PC-3 (cell line): ENCODE measurements around the gene DDX39B. TPM values are rescaled to one million over a fixed set of nuclear protein-coding genes. Genes with fewer than 3 reads are reported as not detected.
"Not testable (repeated sequence)": the region's sequence is repeated elsewhere in the genome, so short reads cannot be mapped to it uniquely, and the experiment has no call there.

Experiments used
- ATAC-seq: fragments of 200-7000 bp; cut with Tn5 transposase; 2 replicates; pipeline ENCODE4 v1.9.1; 2020; ENCODE audit warnings: mild to moderate bottlenecking, moderate library complexity
- BruUV-seq: library from RNA; stranded (reverse); fragments of 400-500 nt; replicated peaks from 2 replicates; lab custom pipeline; 2021; lab: Mats Ljungman, UMichigan
- CTCF ChIA-PET: fragments of 300-600 bp; sonication (Branson Sonifier 250); formaldehyde crosslinking; loops from one replicate; lab custom pipeline; 2022; ENCODE audit warnings: antibody characterized with exemption; lab: Charles Lee
- POLR2A ChIA-PET: fragments of 300-600 bp; sonication (Branson Sonifier 250); formaldehyde crosslinking; loops from one replicate; lab custom pipeline; 2022; ENCODE audit warnings: antibody characterized with exemption; ENCODE audit not compliant: unreplicated experiment; lab: Charles Lee
- DNase-seq: peaks from one replicate; pipeline ENCODE4 v3.0.0-alpha.2; 2015
- H2AFZ ChIP-seq: fragments of 300-600 bp; sonication (generic); 2 replicates; pipeline ENCODE4 v1.6.0; 2016; ENCODE audit warnings: antibody characterized with exemption, low read length
- H3F3A ChIP-seq: fragments of 300-600 bp; sonication (generic); one replicate; pipeline ENCODE4 v1.6.0; 2017; ENCODE audit warnings: antibody characterized with exemption, low read length, control low read depth, mild to moderate bottlenecking; ENCODE audit not compliant: unreplicated experiment
- H3K27ac ChIP-seq: fragments of 300-600 bp; sonication (generic); 2 replicates; pipeline ENCODE4 v1.5.1; 2016; ENCODE audit warnings: mild to moderate bottlenecking, low read length
- H3K27me3 ChIP-seq: fragments of 300-600 bp; sonication (generic); 2 replicates; pipeline ENCODE4 v1.6.1; 2016; ENCODE audit warnings: low read length, mixed read lengths
- H3K36me3 ChIP-seq: fragments of 300-600 bp; sonication (generic); 2 replicates; pipeline ENCODE4 v1.6.1; 2016; ENCODE audit warnings: low read depth, mixed run types, low read length, mixed read lengths
- H3K4me1 ChIP-seq: fragments of 300-600 bp; sonication (generic); 2 replicates; pipeline ENCODE4 v1.5.1; 2016; ENCODE audit warnings: low read length; ENCODE audit not compliant: insufficient read depth
- H3K4me2 ChIP-seq: fragments of 300-600 bp; sonication (generic); 2 replicates; pipeline ENCODE4 v1.6.0; 2016; ENCODE audit warnings: low read length
- H3K4me3 ChIP-seq: fragments of 300-600 bp; sonication (generic); 2 replicates; pipeline ENCODE4 v1.5.1; 2016; ENCODE audit warnings: mild to moderate bottlenecking, low read length, mixed read lengths
- H3K79me2 ChIP-seq: fragments of 300-600 bp; sonication (generic); 2 replicates; pipeline ENCODE4 v1.6.1; 2017; ENCODE audit warnings: low read length, mixed read lengths
- H3K9ac ChIP-seq: fragments of 300-600 bp; sonication (generic); 2 replicates; pipeline ENCODE4 v1.6.0; 2016; ENCODE audit warnings: mild to moderate bottlenecking, low read length
- H3K9me2 ChIP-seq: fragments of 300-600 bp; sonication (generic); replicated peaks from 2 replicates; pipeline ENCODE4 v1.6.1; 2016; ENCODE audit warnings: mixed run types, low read length, mixed read lengths
- H3K9me3 ChIP-seq: fragments of 300-600 bp; sonication (generic); 2 replicates; pipeline ENCODE4 v1.6.1; 2016; ENCODE audit warnings: low read length, mixed read lengths
- H4K20me1 ChIP-seq: fragments of 300-600 bp; sonication (generic); 2 replicates; pipeline ENCODE4 v1.6.1; 2016; ENCODE audit warnings: low read length, mixed read lengths
- CTCF ChIP-seq: fragments of 300-600 bp; sonication (generic); conservative IDR thresholded peaks from 2 replicates; pipeline ENCODE4 v1.5.1; 2017; ENCODE audit warnings: antibody characterized with exemption, low read depth, mild to moderate bottlenecking, low read length
- EZH2 ChIP-seq: fragments of 300-600 bp; sonication (generic); IDR thresholded peaks from one replicate; pipeline ENCODE4 v1.6.1; 2017; ENCODE audit warnings: antibody characterized with exemption, mild to moderate bottlenecking, low read length; ENCODE audit not compliant: unreplicated experiment
- EZH2phosphoT487 ChIP-seq: fragments of 300-600 bp; sonication (generic); IDR thresholded peaks from 2 replicates; pipeline ENCODE4 v1.6.1; 2018; ENCODE audit warnings: mild to moderate bottlenecking, antibody characterized with exemption, low read length, borderline replicate concordance
- intact Hi-C: fragments of 100-400 bp; cut with micrococcal nuclease; formaldehyde crosslinking; loops from 2 replicates; pipeline ENCODE4 v1.9.0; 2023
- total RNA-seq: library from RNA; depleted of rRNA; stranded (reverse); fragments of >200 nt; gene quantifications from 2 replicates; pipeline ENCODE4 v1.2.3, GENCODE V29; 2014

The DDX39B gene
- total RNA-seq, 1 experiment from 2014 or later, result 465 TPM

GRCh38 chr6:31489086-31489485 is 52.7 kb downstream of the DDX39B start:
- no peak for ATAC-seq
- H3K4me3 ChIP-seq, result no peak overlapping the region
- H3K9me2 ChIP-seq, result no peaks in the 10 kb centered on the region
- H3K9me3 ChIP-seq, result no peaks in the 10 kb centered on the region
- intact Hi-C loops, result no loop called here
- peaks cover 2% of the 10 kb centered on the region; the same call in 1 of the 2 replicates for H3K79me2 ChIP-seq
- ChIA-PET CTCF (no interaction called here), POLR2A (no interaction called here)
- no peaks in the 10 kb centered on the region for H3K36me3 ChIP-seq
- no peaks in the 10 kb centered on the region for H3K27me3 ChIP-seq
- peaks cover 15% of the 10 kb centered on the region; the same call in 1 of the 2 replicates for H3K4me1 ChIP-seq
- no TSS peak for BruUV-seq
- H3K9ac ChIP-seq, result no peak overlapping the region
- no peaks in the 10 kb centered on the region for H3F3A ChIP-seq
- TF ChIP-seq EZH2phosphoT487 (no peak), CTCF (no peak)
- no peak for DNase-seq
- H3K4me2 ChIP-seq, result no peak overlapping the region
- no peak overlapping the region for H3K27ac ChIP-seq
- no peak overlapping the region for H2AFZ ChIP-seq
- no peaks in the 10 kb centered on the region for H4K20me1 ChIP-seq

GRCh38 chr6:31487674-31488073 is 54.1 kb downstream of the DDX39B start:
- BruUV-seq, result not testable (repeated sequence)

GRCh38 chr6:31486065-31486837 is 55.6 kb downstream of the DDX39B start:
- H3K9ac ChIP-seq, intact Hi-C loops, H3K79me2 ChIP-seq, H3K36me3 ChIP-seq, H3K4me2 ChIP-seq, DNase-seq, H2AFZ ChIP-seq, H3K4me1 ChIP-seq, H3K9me3 ChIP-seq, H4K20me1 ChIP-seq, H3K4me3 ChIP-seq, H3F3A ChIP-seq, H3K9me2 ChIP-seq, CTCF ChIA-PET, POLR2A ChIA-PET, H3K27me3 ChIP-seq, H3K27ac ChIP-seq, BruUV-seq: not testable (repeated sequence)
- ATAC-seq, result peak; percentile 64

More at GRCh38 chr6:31487674-31488073, 54.1 kb downstream of the DDX39B start:
- H3K27me3 ChIP-seq, ATAC-seq, H3K36me3 ChIP-seq, H3K4me3 ChIP-seq, CTCF ChIA-PET, H3K9ac ChIP-seq, H3K4me1 ChIP-seq, H3K9me2 ChIP-seq, H3K27ac ChIP-seq, H3F3A ChIP-seq, H3K9me3 ChIP-seq, H3K4me2 ChIP-seq, intact Hi-C loops, H3K79me2 ChIP-seq, H4K20me1 ChIP-seq, POLR2A ChIA-PET, H2AFZ ChIP-seq, DNase-seq: not testable (repeated sequence)

- intact Hi-C loops, result no loop called here
- Histone ChIP-seq H3K9ac (no peak overlapping the region), H3K79me2 (no peaks in the 10 kb centered on the region), H2AFZ (no peak overlapping the region), H3K9me2 (no peaks in the 10 kb centered on the region), H3F3A (no peaks in the 10 kb centered on the region), H3K27me3 (no peaks in the 10 kb centered on the region), H3K27ac (no peak overlapping the region), H3K9me3 (no peaks in the 10 kb centered on the region), H3K4me2 (no peak overlapping the region), H3K4me1 (peaks cover 4% of the 10 kb centered on the region; the same call in 1 of the 2 replicates), H4K20me1 (no peaks in the 10 kb centered on the region), H3K4me3 (no peak overlapping the region), H3K36me3 (no peaks in the 10 kb centered on the region)
- ChIA-PET POLR2A (no interaction called here), CTCF (no interaction called here)
- BruUV-seq, result no TSS peak
- DNase-seq (peak; percentile 14), ATAC-seq (no peak)
- TF ChIP-seq EZH2 (no peak), CTCF (no peak), EZH2phosphoT487 (no peak)
These were observed 56.7 kb downstream of the DDX39B start for GRCh38 chr6:31485055-31485454.
